Lower lobe of right lung (tissue), 2 donors: ENCODE results near the gene HOXC11. TPM values are rescaled to one million over a fixed set of nuclear protein-coding genes. Genes with fewer than 3 reads are reported as not detected.

ENCODE experiments used
- ATAC-seq, 2 donors: fragments of 200-7000 bp; cut with Tn5 transposase; one replicate each; pipeline ENCODE4 v1.9.1; 2020 to 2022; ENCODE audit warnings: mild to moderate bottlenecking in 2 of 2, moderate library complexity in 2 of 2
- DNase-seq: peaks from one replicate; pipeline ENCODE4 v3.0.0-alpha.2; 2020
- H3K27ac ChIP-seq: fragments of 200-600 bp; one replicate; pipeline ENCODE4 v1.8.0; 2022
- H3K27me3 ChIP-seq: fragments of 200-600 bp; one replicate; pipeline ENCODE4 v1.8.0; 2022; ENCODE audit warnings: low read depth
- H3K36me3 ChIP-seq: fragments of 200-600 bp; one replicate; pipeline ENCODE4 v1.8.0; 2022; ENCODE audit warnings: mild to moderate bottlenecking
- H3K4me1 ChIP-seq: fragments of 200-600 bp; one replicate; pipeline ENCODE4 v1.8.0; 2022
- H3K4me3 ChIP-seq: fragments of 200-600 bp; one replicate; pipeline ENCODE4 v1.8.0; 2022; ENCODE audit warnings: mild to moderate bottlenecking
- H3K9me3 ChIP-seq: fragments of 200-600 bp; one replicate; pipeline ENCODE4 v1.8.0; 2022
- CTCF ChIP-seq: fragments of 200-600 bp; IDR thresholded peaks from one replicate; pipeline ENCODE4 v1.8.0; 2022; ENCODE audit warnings: antibody characterized with exemption, mild to moderate bottlenecking
- intact Hi-C: fragments of 100-400 bp; cut with DNase I; formaldehyde crosslinking; loops from one replicate; pipeline ENCODE4 v1.11.0; 2022
- total RNA-seq: library from RNA; stranded (reverse); fragmentation: NEBNext Ultra II Directional; extraction: Animal tissue kit (Norgen Biotek cat#: 25700); gene quantifications from one replicate; pipeline ENCODE4 v1.2.1, GENCODE V29; 2021
- donor health status: DM: no; HTN: yes; CAD: no; lungs with severe emphysema.

The HOXC11 gene
- total RNA-seq, 1 donor from 2014 or later: not detected

- DNase-seq (no peak), ATAC-seq (no peak)
- Histone ChIP-seq H3K27ac (no peak overlapping the region), H3K36me3 (no peaks in the 10 kb centered on the region), H3K4me3 (no peak overlapping the region), H3K9me3 (no peaks in the 10 kb centered on the region), H3K27me3 (peaks cover 99% of the 10 kb centered on the region), H3K4me1 (no peaks in the 10 kb centered on the region)
- TF ChIP-seq CTCF: no peak
- intact Hi-C loops: no loop called here
These were observed 31.2 kb upstream of the HOXC11 start for GRCh38 chr12:53941750-53942149.

- intact Hi-C loops: no loop called here
- TF ChIP-seq CTCF: no peak
- ATAC-seq: no peak
- Histone ChIP-seq H3K27me3 (peaks cover 99% of the 10 kb centered on the region), H3K9me3 (no peaks in the 10 kb centered on the region), H3K36me3 (no peaks in the 10 kb centered on the region), H3K4me1 (no peaks in the 10 kb centered on the region), H3K27ac (no peak overlapping the region), H3K4me3 (no peak overlapping the region)
- DNase-seq: no peak
These were observed 30.4 kb upstream of the HOXC11 start for GRCh38 chr12:53942467-53942997.

GRCh38 chr12:53944209-53944608 is 28.7 kb upstream of the HOXC11 start:
- Histone ChIP-seq H3K27me3 (peaks cover 99% of the 10 kb centered on the region), H3K4me3 (no peak overlapping the region), H3K9me3 (no peaks in the 10 kb centered on the region), H3K36me3 (no peaks in the 10 kb centered on the region), H3K4me1 (no peaks in the 10 kb centered on the region), H3K27ac (no peak overlapping the region)
- intact Hi-C loops: no loop called here
- DNase-seq: no peak
- ATAC-seq: no peak
- TF ChIP-seq CTCF: no peak

- H3K27me3 ChIP-seq: peaks cover 99% of the 10 kb centered on the region
- no peaks in the 10 kb centered on the region for H3K36me3 ChIP-seq
- H3K9me3 ChIP-seq: no peaks in the 10 kb centered on the region
- H3K4me1 ChIP-seq: no peaks in the 10 kb centered on the region
- no peak for TF ChIP-seq CTCF
- intact Hi-C loops: no loop called here
- H3K4me3 ChIP-seq: no peak overlapping the region
- H3K27ac ChIP-seq: no peak overlapping the region
- ATAC-seq (no peak), DNase-seq (no peak)
These were observed 27.7 kb upstream of the HOXC11 start for GRCh38 chr12:53944907-53945847.

GRCh38 chr12:53947743-53948142 is 25.2 kb upstream of the HOXC11 start:
- intact Hi-C loops: no loop called here
- no peak overlapping the region for H3K4me3 ChIP-seq
- no peak for ATAC-seq
- DNase-seq: no peak
- peaks cover 99% of the 10 kb centered on the region for H3K27me3 ChIP-seq
- no peaks in the 10 kb centered on the region for H3K36me3 ChIP-seq
- no peaks in the 10 kb centered on the region for H3K9me3 ChIP-seq
- no peak for TF ChIP-seq CTCF
- no peaks in the 10 kb centered on the region for H3K4me1 ChIP-seq
- no peak overlapping the region for H3K27ac ChIP-seq
